ENCODE data around the gene LHPP.

Gene LHPP

DNA sequence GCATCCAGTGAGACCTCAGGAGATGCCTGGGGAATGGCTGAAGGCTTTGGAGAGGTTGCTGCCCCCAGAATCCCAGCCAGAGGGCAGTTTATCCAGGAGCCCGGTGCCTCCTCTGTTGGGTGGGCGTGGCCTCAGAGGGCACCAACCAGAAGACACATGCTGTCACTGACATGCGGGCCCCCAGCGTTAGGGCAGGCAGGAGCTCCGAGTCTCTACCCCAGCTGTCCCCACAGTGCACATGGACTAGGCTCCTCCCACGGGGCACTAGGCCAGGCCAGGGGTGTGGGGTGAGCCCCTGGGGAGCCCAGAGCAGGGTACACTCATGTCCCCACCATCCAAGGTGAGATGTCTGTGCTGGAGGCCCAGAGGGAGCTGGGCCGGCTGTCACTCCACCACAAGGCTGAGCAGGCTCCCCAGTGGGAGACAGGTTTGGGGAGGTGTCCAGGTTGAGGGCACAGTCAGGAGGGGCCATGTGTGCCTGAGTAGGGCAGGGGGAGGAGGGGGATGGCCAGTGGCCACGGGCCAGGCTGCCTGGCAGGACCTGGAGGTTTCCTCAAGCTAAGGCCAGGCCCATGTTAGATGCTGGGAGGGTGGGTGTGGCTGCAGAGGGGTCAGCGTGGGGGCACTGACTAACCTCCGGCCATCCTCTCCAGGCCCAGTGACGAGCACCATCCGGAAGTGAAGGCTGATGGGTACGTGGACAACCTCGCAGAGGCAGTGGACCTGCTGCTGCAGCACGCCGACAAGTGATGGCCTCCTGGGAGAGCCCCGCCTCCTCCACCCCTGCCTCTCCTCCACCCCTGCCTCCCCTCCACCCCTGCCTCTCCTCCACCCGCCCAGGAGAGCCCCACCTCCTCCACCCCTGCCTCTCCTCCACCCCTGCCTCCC, 151.2 kb downstream of the LHPP start:
- Histone ChIP-seq H3K4ac (ENCODE audit: low read length) (peak overlapping the region; percentile 53), H2BK15ac (ENCODE audit: low read length) (no peak overlapping the region), H3K36me3 (replicated peaks in 1 of 2; ENCODE audit: control insufficient read depth in 2 of 2, insufficient read depth in 2 of 2, low read length in 2 of 2) (peaks cover 10 to 13% of the 10 kb centered on the region in 2 donors), H3K27ac (replicated peaks; ENCODE audit: low read length) (no peak overlapping the region), H3K9ac (ENCODE audit: low read depth, low read length, poor library complexity) (peak overlapping the region; percentile 60), H2BK12ac (ENCODE audit: low read length) (no peak overlapping the region), H3K23ac (ENCODE audit: low read depth, low read length, poor library complexity) (peak overlapping the region; percentile 17), H3K27me3 (ENCODE audit: control insufficient read depth in 3 of 3, insufficient read depth in 3 of 3, low read depth in 1 of 3, low read length in 3 of 3) (no peaks in the 10 kb centered on the region), H3K79me1 (ENCODE audit: low read depth, low read length) (peaks cover 9% of the 10 kb centered on the region), H4K91ac (ENCODE audit: low read depth, low read length, poor library complexity) (no peak overlapping the region), H3K4me1 (ENCODE audit: control insufficient read depth in 2 of 2, insufficient read depth in 1 of 2, low read depth in 1 of 2, low read length in 2 of 2) (peaks cover 0 to 10% of the 10 kb centered on the region in 2 donors), H2AK5ac (ENCODE audit: low read depth, low read length) (peak overlapping the region; percentile 83), H3K4me2 (ENCODE audit: insufficient read depth, low read length, poor library complexity, severe bottlenecking) (no peak overlapping the region), H2BK120ac (ENCODE audit: low read depth, low read length) (no peak overlapping the region), H3K18ac (ENCODE audit: low read length) (peak overlapping the region; percentile 59), H3K14ac (ENCODE audit: low read length) (peak overlapping the region; percentile 75), H2BK5ac (ENCODE audit: low read length) (no peak overlapping the region), H2AFZ (ENCODE audit: low read length) (no peak overlapping the region), H4K8ac (ENCODE audit: low read depth, low read length) (no peak overlapping the region), H3K4me3 (ENCODE audit: low read length in 2 of 2) (no peak overlapping the region), H3K9me3 (replicated peaks in 1 of 2; ENCODE audit: control insufficient read depth in 2 of 2, insufficient read depth in 1 of 2, low read depth in 1 of 2, low read length in 2 of 2) (no peaks in the 10 kb centered on the region)
- DNase-seq (ENCODE audit: low spot score) = no peak
- WGBS, 2 donors (ENCODE audit: extremely low coverage in 2 of 2, insufficient read length in 2 of 2, insufficient replicate concordance in 1 of 2) = no CpG with 5 or more reads among the region's 18 CpGs

DNA sequence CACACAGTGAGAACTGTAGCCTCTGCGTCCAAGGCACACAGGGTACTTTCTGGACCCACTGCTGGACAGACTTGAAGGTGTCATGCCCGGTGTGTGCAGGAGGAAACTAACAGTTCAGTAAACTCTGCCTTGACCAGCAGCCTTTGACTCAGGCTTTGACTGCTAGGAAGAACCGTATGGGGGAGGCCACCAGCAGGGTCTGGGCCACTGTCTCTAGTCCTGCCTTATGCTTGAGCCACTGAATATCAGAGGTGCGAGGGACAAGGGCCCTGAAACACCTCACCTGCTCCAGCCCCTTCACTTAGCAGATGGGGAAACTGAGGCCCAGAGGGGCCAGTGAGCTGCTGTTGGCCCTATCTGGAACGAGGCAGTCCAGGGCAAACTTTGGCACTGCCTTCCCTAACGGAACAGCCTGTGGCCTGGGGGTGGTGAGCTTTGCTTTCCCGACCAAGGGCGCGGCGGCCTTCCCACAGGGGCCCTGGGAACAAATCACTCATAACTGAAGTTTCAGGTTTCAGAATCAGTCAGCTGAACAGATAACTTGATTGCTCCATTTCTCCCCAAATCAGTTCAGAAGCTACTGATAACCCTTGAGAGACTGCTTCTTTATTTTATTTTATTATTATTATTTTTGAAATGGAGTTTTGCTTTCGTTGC, 152.5 kb downstream of the LHPP start:
- no CpG with 5 or more reads among the region's 11 CpGs for WGBS, 2 donors (ENCODE audit: extremely low coverage in 2 of 2, insufficient read length in 2 of 2, insufficient replicate concordance in 1 of 2)
- no peak overlapping the region for H3K18ac ChIP-seq (ENCODE audit: low read length)

DNA sequence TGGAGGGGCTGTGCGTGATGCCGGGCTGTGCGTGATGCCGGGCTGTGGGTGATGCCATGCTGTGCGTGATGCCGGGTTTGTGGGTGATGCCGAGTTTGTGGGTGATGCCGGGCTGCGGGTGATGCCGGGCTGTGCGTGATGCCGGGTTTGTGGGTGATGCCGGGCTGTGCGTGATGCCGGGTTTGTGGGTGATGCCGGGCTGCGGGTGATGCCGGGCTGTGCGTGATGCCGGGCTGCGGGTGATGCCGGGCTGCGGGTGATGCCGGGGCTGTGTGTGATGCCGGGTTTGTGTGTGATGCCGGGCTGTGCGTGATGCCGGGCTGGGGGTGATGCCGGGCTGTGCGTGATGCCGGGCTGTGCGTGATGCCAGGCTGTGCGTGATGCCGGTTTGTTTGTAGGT, 153.6 kb downstream of the LHPP start:
- peaks cover 10% of the 10 kb centered on the region in 2 donors for H3K36me3 ChIP-seq (replicated peaks in 1 of 2; ENCODE audit: control insufficient read depth in 2 of 2, insufficient read depth in 2 of 2, low read length in 2 of 2)
- H2BK15ac ChIP-seq (ENCODE audit: low read length) = no peak overlapping the region
- H3K4me2 ChIP-seq (ENCODE audit: insufficient read depth, low read length, poor library complexity, severe bottlenecking) = no peak overlapping the region
- H3K27ac ChIP-seq (replicated peaks; ENCODE audit: low read length) = no peak overlapping the region
- H2AK5ac ChIP-seq (ENCODE audit: low read depth, low read length) = no peak overlapping the region
- no peak overlapping the region for H3K14ac ChIP-seq (ENCODE audit: low read length)
- H3K27me3 ChIP-seq (ENCODE audit: control insufficient read depth in 3 of 3, insufficient read depth in 3 of 3, low read depth in 1 of 3, low read length in 3 of 3) = no peaks in the 10 kb centered on the region
- H4K8ac ChIP-seq (ENCODE audit: low read depth, low read length) = peak overlapping the region; percentile 48
- H2BK5ac ChIP-seq (ENCODE audit: low read length) = no peak overlapping the region
- no peak overlapping the region for H3K18ac ChIP-seq (ENCODE audit: low read length)
- no peak overlapping the region for H3K23ac ChIP-seq (ENCODE audit: low read depth, low read length, poor library complexity)
- no peak overlapping the region for H3K4me3 ChIP-seq (ENCODE audit: low read length in 2 of 2)
- no peaks in the 10 kb centered on the region for H3K9me3 ChIP-seq (replicated peaks in 1 of 2; ENCODE audit: control insufficient read depth in 2 of 2, insufficient read depth in 1 of 2, low read depth in 1 of 2, low read length in 2 of 2)
- H3K4ac ChIP-seq (ENCODE audit: low read length) = no peak overlapping the region
- peaks cover 0 to 10% of the 10 kb centered on the region in 2 donors for H3K4me1 ChIP-seq (ENCODE audit: control insufficient read depth in 2 of 2, insufficient read depth in 1 of 2, low read depth in 1 of 2, low read length in 2 of 2)
- H4K91ac ChIP-seq (ENCODE audit: low read depth, low read length, poor library complexity) = no peak overlapping the region
- H2BK12ac ChIP-seq (ENCODE audit: low read length) = no peak overlapping the region
- peaks cover 10% of the 10 kb centered on the region for H3K79me1 ChIP-seq (ENCODE audit: low read depth, low read length)
- H3K9ac ChIP-seq (ENCODE audit: low read depth, low read length, poor library complexity) = no peak overlapping the region
- H2AFZ ChIP-seq (ENCODE audit: low read length) = no peak overlapping the region
- no peak for DNase-seq (ENCODE audit: low spot score)
- no CpG with 5 or more reads among the region's 34 CpGs for WGBS, 2 donors (ENCODE audit: extremely low coverage in 2 of 2, insufficient read length in 2 of 2, insufficient replicate concordance in 1 of 2)
- no peak overlapping the region for H2BK120ac ChIP-seq (ENCODE audit: low read depth, low read length)

More for the DNA sequence above, 152.5 kb downstream of the LHPP start:
- Histone ChIP-seq H3K4ac (ENCODE audit: low read length) (no peak overlapping the region), H3K36me3 (replicated peaks in 1 of 2; ENCODE audit: control insufficient read depth in 2 of 2, insufficient read depth in 2 of 2, low read length in 2 of 2) (peaks cover 10 to 14% of the 10 kb centered on the region in 2 donors), H2BK120ac (ENCODE audit: low read depth, low read length) (no peak overlapping the region), H3K4me2 (ENCODE audit: insufficient read depth, low read length, poor library complexity, severe bottlenecking) (no peak overlapping the region), H3K14ac (ENCODE audit: low read length) (no peak overlapping the region), H3K9me3 (replicated peaks in 1 of 2; ENCODE audit: control insufficient read depth in 2 of 2, insufficient read depth in 1 of 2, low read depth in 1 of 2, low read length in 2 of 2) (no peaks in the 10 kb centered on the region), H2AFZ (ENCODE audit: low read length) (no peak overlapping the region), H3K79me1 (ENCODE audit: low read depth, low read length) (peaks cover 12% of the 10 kb centered on the region), H3K9ac (ENCODE audit: low read depth, low read length, poor library complexity) (no peak overlapping the region), H2BK15ac (ENCODE audit: low read length) (no peak overlapping the region), H2AK5ac (ENCODE audit: low read depth, low read length) (no peak overlapping the region), H4K91ac (ENCODE audit: low read depth, low read length, poor library complexity) (no peak overlapping the region), H4K8ac (ENCODE audit: low read depth, low read length) (no peak overlapping the region), H3K4me3 (ENCODE audit: low read length in 2 of 2) (no peak overlapping the region), H2BK5ac (ENCODE audit: low read length) (no peak overlapping the region), H3K4me1 (ENCODE audit: control insufficient read depth in 2 of 2, insufficient read depth in 1 of 2, low read depth in 1 of 2, low read length in 2 of 2) (peaks cover 0 to 10% of the 10 kb centered on the region in 2 donors), H3K27ac (replicated peaks; ENCODE audit: low read length) (no peak overlapping the region), H3K23ac (ENCODE audit: low read depth, low read length, poor library complexity) (no peak overlapping the region), H3K27me3 (ENCODE audit: control insufficient read depth in 3 of 3, insufficient read depth in 3 of 3, low read depth in 1 of 3, low read length in 3 of 3) (no peaks in the 10 kb centered on the region), H2BK12ac (ENCODE audit: low read length) (no peak overlapping the region)
- DNase-seq (ENCODE audit: low spot score) = no peak

Measured in neuronal stem cell (in vitro differentiated cells).